Tibial artery (tissue), 4 donors: ENCODE results near the gene CFAP299.

Experiments
- DNase-seq, 2 donors: peaks; one replicate each; pipeline ENCODE4 v3.0.0-alpha.2; 2019
- H3K27ac ChIP-seq, 2 donors: fragments of 200-600 bp; sonication (generic) in 1 of 2; 1 replicate in 1 of 2; 2 replicates in 1 of 2; pipeline ENCODE4 v1.5.1; 2018 to 2019; ENCODE audit warnings: mild to moderate bottlenecking in 1 of 2
- H3K27me3 ChIP-seq, 2 donors: fragments of 200-600 bp; sonication (generic) in 1 of 2; one replicate each; pipeline versions ENCODE4 v1.5.1 to v1.6.0; 2016 to 2019
- H3K36me3 ChIP-seq, 3 donors: fragments of 200-600 bp; sonication (generic) in 2 of 3; one replicate each; pipeline ENCODE4 v1.5.1; 2016 to 2019; ENCODE audit warnings: mild to moderate bottlenecking in 2 of 3
- H3K4me1 ChIP-seq, 4 donors: fragments of 200-600 bp; sonication (generic) in 2 of 4; 1 replicate in 3 of 4; 2 replicates in 1 of 4; pipeline ENCODE4 v1.5.1; 2016 to 2019
- H3K4me3 ChIP-seq, 2 donors: fragments of 200-600 bp; sonication (generic) in 1 of 2; 1 replicate in 1 of 2; 2 replicates in 1 of 2; pipeline ENCODE4 v1.5.1; 2018 to 2019; ENCODE audit warnings: mild to moderate bottlenecking in 2 of 2
- H3K9me3 ChIP-seq, 3 donors: fragments of 200-600 bp; sonication (generic) in 1 of 3; one replicate each; pipeline ENCODE4 v1.5.1; 2016 to 2019
- intact Hi-C: fragments of 100-400 bp; cut with DNase I; formaldehyde crosslinking; loops from one replicate; pipeline ENCODE4 v1.15.0; 2023; ENCODE audit warnings: low total_unique reads
- TF ChIP-seq, protein P1 (sequence below), 2 experiments: fragments of 200-600 bp in 1 of 2; fragments of 450-650 bp in 1 of 2; IDR thresholded peaks; one replicate each; pipeline ENCODE4 v1.5.1; 2017 to 2019; ENCODE audit warnings: antibody characterized with exemption in 2 of 2, mild to moderate bottlenecking in 1 of 2, moderate library complexity in 1 of 2

CFAP299 gene

DNA sequence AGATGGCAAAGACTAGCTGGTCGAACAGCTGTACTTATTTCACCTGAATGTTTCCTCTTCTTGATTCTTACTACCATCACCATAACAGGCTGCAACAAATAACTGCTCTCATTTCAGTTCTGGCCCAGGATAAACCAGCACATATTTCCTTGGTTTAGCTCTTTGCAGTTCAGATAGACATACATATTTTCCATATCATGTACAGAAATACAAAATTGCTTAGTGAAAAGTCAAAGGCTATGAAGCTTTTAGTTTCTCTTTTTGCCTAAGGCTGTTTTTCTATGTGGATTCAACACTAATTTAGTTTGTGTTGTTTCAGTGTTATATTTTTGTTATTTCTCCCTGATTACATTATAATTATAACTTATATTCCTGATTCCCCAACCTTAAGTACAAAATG lies 591.4 kb downstream of the CFAP299 start:
- H3K4me1 ChIP-seq = no peaks in the 10 kb centered on the region
- H3K4me3 ChIP-seq = no peak overlapping the region
- H3K36me3 ChIP-seq = no peaks in the 10 kb centered on the region
- no peaks in the 10 kb centered on the region for H3K27me3 ChIP-seq
- TF ChIP-seq, protein P1, sequence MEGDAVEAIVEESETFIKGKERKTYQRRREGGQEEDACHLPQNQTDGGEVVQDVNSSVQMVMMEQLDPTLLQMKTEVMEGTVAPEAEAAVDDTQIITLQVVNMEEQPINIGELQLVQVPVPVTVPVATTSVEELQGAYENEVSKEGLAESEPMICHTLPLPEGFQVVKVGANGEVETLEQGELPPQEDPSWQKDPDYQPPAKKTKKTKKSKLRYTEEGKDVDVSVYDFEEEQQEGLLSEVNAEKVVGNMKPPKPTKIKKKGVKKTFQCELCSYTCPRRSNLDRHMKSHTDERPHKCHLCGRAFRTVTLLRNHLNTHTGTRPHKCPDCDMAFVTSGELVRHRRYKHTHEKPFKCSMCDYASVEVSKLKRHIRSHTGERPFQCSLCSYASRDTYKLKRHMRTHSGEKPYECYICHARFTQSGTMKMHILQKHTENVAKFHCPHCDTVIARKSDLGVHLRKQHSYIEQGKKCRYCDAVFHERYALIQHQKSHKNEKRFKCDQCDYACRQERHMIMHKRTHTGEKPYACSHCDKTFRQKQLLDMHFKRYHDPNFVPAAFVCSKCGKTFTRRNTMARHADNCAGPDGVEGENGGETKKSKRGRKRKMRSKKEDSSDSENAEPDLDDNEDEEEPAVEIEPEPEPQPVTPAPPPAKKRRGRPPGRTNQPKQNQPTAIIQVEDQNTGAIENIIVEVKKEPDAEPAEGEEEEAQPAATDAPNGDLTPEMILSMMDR (IDR thresholded peaks at IDR 0.05) = no peak
- no peak for DNase-seq
- H3K27ac ChIP-seq = no peak overlapping the region
- intact Hi-C loops = no loop called here
- no peaks in the 10 kb centered on the region for H3K9me3 ChIP-seq

DNA sequence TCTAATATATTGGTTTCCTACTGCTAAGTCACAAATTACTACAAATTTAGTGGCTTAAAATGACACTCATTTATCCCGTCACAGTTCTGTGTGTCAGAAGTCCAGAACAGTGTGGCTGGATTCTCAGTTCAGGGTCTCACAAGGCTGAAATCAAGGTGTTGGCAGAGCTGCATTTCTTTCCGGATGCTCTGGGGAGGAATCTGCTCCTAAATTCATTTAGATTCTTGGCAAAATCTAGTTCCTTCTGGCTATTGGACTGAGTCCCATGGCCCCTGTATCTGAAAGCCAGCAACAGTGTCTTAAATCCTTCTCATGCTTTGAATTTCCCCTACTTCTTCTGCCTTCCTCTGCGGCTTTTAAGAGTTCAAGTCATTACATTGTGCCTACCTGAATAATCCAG lies 591.9 kb downstream of the CFAP299 start:
- H3K4me1 ChIP-seq = no peaks in the 10 kb centered on the region
- no peaks in the 10 kb centered on the region for H3K36me3 ChIP-seq
- no peaks in the 10 kb centered on the region for H3K27me3 ChIP-seq
- DNase-seq = no peak
- no peak overlapping the region for H3K4me3 ChIP-seq
- intact Hi-C loops = no loop called here
- TF ChIP-seq, protein P1 (IDR thresholded peaks at IDR 0.05) = no peak
- no peak overlapping the region for H3K27ac ChIP-seq
- no peaks in the 10 kb centered on the region for H3K9me3 ChIP-seq

DNA sequence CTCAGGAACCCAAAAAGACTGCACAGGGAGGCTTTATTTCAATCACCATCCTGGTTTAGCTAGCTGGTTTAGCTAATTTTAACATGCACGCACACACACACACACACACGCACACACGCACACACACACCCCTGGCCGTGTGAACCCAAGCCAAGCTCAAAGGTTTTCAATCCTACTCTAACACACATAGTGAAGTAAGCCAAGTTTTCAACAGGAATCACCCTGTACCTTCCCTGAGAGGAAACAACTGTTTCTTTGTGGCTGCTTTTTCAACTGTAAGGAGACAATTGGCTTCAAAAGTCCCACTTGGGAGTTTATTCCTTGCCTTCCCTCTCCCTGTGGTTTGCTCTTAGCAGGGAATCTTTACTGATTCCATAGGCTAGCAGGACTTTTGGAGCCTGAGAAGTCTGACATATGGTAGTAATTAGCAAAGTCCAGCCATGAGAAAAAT lies 596.1 kb downstream of the CFAP299 start:
- Histone ChIP-seq H3K9me3 (no peaks in the 10 kb centered on the region), H3K27me3 (no peaks in the 10 kb centered on the region), H3K4me3 (no peak overlapping the region), H3K4me1 (no peaks in the 10 kb centered on the region), H3K27ac (no peak overlapping the region), H3K36me3 (no peaks in the 10 kb centered on the region)
- DNase-seq = no peak
- intact Hi-C loops = no loop called here
- TF ChIP-seq, protein P1 (IDR thresholded peaks at IDR 0.05) = no peak

DNA sequence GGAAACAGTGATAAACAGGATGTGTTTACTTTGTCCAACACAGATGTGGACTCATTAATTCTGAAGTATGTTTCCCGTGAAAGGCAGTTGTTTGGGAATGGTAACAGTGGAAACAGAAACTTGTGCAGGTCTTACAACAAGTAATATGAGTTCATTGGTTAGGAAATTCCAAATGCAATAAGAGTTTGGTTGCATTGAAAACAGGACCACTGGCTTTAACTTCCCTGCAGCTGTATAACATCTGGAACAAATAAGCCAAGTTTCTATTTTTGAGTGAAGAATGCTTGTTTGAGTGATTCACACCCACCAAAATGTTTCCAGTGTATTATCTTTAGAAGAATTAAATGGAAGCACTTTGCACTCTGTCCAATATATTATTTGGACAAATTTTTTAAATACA lies 612.6 kb downstream of the CFAP299 start:
- no peaks in the 10 kb centered on the region for H3K27me3 ChIP-seq
- no peak for DNase-seq
- no peaks in the 10 kb centered on the region for H3K9me3 ChIP-seq
- no peaks in the 10 kb centered on the region for H3K36me3 ChIP-seq
- no peaks in the 10 kb centered on the region for H3K4me1 ChIP-seq
- H3K27ac ChIP-seq = no peak overlapping the region
- intact Hi-C loops = no loop called here
- TF ChIP-seq, protein P1 (IDR thresholded peaks at IDR 0.05) = no peak
- H3K4me3 ChIP-seq = no peak overlapping the region

DNA sequence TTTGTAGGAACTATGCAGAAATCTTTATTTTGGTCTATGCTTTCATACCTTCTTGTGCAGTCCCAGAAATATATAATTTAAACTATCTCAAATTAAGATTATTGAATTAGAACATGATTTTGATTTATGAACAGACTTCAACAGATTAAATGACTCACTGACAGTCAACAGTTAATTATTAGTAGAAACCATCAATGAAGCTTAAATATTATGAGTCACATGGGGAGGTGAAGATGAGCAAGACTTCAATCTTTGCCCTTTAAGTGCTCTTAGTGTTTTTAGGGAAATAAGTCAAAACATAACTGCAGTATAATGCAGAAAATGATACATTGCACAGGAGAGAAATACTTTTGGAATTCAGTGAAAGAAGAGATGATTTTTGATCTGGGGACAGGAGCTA lies 613.5 kb downstream of the CFAP299 start:
- Histone ChIP-seq H3K27me3 (no peaks in the 10 kb centered on the region), H3K9me3 (no peaks in the 10 kb centered on the region), H3K4me1 (no peaks in the 10 kb centered on the region), H3K27ac (no peak overlapping the region), H3K36me3 (no peaks in the 10 kb centered on the region), H3K4me3 (no peak overlapping the region)
- TF ChIP-seq, protein P1 (IDR thresholded peaks at IDR 0.05) = no peak
- intact Hi-C loops = no loop called here
- no peak for DNase-seq

DNA sequence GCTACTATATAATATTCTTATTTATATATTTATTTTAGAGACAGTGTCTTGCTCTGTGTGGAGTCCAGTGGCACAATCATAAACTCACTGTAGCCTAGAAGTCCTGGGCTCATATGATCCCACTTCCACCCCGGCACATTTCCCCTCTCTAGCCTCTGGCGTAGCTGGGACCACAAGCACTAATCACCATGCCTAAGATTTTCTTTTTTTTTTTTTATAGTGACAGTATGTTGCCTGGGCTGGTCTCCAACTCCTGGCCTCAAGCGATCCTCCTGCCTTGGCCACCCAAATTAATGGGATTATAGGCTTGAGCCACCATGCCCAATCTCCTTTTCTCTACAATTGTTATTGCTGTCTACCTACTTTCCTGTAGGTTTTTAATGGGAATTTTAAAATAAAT lies 620.9 kb downstream of the CFAP299 start:
- intact Hi-C loops = no loop called here
- Histone ChIP-seq H3K27me3 (no peaks in the 10 kb centered on the region), H3K36me3 (no peaks in the 10 kb centered on the region), H3K9me3 (no peaks in the 10 kb centered on the region), H3K27ac (no peak overlapping the region), H3K4me3 (no peak overlapping the region), H3K4me1 (no peaks in the 10 kb centered on the region)
- DNase-seq = no peak
- TF ChIP-seq, protein P1 (IDR thresholded peaks at IDR 0.05) = no peak
